Right ventricle myocardium inferior (tissue), 1 donor: ENCODE measurements around the gene SLC9C1. TPM values are rescaled to one million over a fixed set of nuclear protein-coding genes. Genes with fewer than 3 reads are reported as not detected.
"Not testable (repeated sequence)": the region's sequence is repeated elsewhere in the genome, so short reads cannot be mapped to it uniquely, and the experiment has no call there.

Experiments
- ATAC-seq: fragments of 200-7000 bp; cut with Tn5 transposase; one replicate; pipeline ENCODE4 v1.9.1; 2020; ENCODE audit warnings: mild to moderate bottlenecking, moderate library complexity
- DNase-seq: peaks from one replicate; pipeline ENCODE4 v3.0.0; 2021; ENCODE audit errors: missing footprints
- intact Hi-C: fragments of 100-400 bp; cut with DNase I; formaldehyde crosslinking; loops from one replicate; pipeline ENCODE4 v1.11.0; 2022
- total RNA-seq: library from RNA; stranded (reverse); fragmentation: NEBNext Ultra II Directional; extraction: Animal tissue kit (Norgen Biotek cat#: 25700); gene quantifications from one replicate; pipeline ENCODE4 v1.2.1, GENCODE V29; 2021
- donor health status: DM: no; HTN: yes; CAD: no; lungs with severe emphysema.

The SLC9C1 gene
- total RNA-seq, 1 donor from 2014 or later, result 0.95 TPM

DNA sequence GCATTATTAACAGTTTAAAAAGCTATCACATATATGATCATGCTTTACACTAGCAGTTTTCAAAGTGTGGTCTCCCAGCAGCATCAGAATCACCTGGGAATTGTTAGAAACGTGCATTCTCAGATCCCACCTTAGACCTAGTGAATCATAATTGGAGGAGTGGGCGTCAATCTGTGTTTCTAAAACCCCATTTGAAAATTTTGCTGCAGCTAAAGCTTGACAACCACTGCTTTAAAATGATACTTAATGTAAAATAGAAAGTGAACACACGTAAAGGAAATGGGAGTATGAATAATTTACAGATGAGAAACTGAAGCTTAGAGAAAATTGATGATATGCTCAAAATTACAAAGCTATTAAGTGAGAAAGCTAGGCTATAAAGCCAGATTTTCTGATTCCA lies 62.3 kb downstream of the SLC9C1 start:
- DNase-seq (no peak), ATAC-seq (no peak)
- intact Hi-C loops, result no loop called here

DNA sequence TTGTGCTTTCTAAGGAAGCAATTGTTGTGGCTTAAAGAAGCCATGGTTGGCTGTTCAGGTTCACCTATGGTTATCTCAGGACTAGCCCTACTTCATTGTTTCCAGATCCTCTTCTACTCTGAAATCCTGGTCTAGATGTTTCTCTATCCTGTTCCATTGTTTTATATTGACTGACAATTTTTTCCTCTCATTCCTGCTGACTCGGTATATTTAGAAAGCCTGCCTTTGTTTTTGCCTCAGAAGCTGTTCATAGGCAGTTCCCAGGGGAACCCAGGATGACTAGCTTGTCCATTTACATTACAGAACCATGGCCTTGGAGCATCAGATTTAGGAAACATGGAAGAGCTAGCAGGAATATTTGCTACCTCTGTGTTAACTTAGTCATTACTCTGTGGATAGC lies 64.0 kb downstream of the SLC9C1 start:
- intact Hi-C loops, result no loop called here
- ATAC-seq (no peak), DNase-seq (no peak)

DNA sequence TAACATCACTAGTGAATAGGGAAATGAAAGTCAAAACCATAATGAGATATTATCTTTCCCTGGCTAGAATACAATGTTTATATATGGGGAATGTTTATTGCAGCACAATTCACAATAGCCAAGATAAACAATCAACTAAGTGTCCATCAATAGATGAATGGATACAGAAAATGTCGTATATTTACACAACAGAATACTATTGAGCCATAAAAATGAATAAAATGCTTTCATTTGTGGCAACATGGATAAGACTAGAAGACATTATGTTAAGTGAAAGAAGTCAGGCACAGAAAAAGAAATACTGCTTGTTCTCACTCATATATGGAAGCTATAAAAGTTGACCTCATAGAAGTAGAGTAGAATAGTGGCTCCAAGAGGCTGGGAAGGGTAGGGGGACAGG lies 65.2 kb downstream of the SLC9C1 start:
- ATAC-seq, result no peak
- intact Hi-C loops, result no loop called here

DNA sequence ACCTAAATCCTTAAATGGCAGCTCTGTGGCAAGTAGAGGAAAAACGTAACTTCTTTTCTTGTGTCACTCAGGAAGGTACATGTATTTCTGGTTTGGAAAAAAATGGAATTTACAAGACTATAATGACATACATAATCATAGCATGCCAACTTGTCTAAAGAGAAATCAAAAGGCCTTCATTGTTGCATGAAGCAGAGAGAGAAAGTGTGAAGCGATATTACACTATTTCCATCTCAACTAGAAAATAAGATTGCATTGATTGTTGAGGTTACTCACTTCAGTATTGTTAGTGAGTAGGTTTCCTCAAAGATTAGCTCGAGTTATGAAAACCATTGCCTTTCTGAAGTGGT lies 93.7 kb downstream of the SLC9C1 start:
- intact Hi-C loops, result no loop called here
- DNase-seq, result no peak
- no peak for ATAC-seq

More for the DNA sequence above, 65.2 kb downstream of the SLC9C1 start:
- no peak for DNase-seq

DNA sequence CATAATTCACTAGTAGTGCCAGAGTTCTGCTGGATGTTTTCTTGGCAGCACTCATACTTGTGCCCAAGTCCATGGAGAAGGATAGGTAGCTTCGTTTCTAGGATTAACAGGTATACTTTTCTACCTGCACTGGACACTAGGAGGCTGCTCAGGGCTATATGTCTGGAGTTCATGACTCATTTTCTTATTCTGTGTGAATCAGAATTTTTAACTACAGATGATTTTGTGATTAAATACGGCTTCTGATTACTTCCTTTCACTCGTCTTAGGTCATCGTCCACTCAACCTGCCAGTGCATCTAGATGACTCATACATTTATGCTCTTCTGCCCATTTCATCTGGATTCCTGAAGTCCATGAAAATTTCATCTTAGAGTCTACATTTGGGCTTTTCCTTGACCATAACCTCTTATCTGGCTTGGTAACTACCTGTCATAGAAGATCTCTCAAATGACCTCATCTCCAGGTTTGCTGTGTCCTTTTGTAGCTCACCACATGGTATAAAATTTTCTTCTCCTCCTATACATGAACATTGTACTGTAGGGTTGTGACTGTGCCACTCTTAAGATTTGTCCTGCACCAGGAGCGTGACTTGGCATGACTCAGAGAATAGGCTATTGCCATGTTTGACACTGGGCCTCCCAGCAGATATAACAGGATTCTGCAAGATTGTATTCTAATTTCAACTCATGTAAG lies 94.2 kb downstream of the SLC9C1 start:
- intact Hi-C loops, result no loop called here
- DNase-seq, result no peak
- ATAC-seq, result no peak

DNA sequence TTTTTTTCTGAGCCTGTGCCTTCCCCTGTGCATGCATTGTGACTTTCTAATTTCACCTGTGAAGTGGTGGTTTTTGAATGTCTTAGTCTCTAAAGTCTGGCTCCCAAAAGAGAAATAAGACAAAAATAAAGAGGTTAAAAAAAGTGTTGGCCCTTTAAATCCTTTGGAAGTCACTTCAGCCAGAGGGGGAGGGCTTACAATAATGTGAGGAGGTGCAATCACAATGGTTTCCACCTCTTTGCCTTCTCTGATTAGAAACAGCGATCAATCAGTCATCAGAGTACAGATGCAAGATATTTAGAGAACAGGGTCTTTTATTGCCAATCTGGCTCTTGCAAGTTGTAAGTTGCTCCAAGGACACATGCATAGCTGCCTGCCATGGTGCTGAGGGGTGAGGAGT lies 96.9 kb downstream of the SLC9C1 start:
- intact Hi-C loops, result no loop called here
- ATAC-seq (no peak), DNase-seq (no peak)

DNA sequence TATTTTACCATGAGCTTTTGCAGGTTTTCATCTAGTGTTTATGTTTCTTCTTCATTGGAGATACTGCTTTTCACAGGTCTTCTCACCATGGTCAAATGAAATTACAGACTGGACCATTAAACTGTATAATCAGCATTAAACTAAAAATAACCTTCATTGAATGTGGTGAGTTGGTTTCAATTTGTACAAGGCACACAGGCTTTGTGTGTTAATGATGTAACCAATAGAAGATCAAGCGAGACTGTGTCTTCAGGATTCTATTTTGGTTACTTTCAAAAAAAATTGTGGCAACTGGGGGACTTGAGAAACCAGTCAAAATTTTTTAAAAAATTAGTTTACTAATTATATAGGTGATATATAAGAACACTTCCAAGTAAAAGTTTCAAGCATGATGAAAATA lies 106.7 kb downstream of the SLC9C1 start:
- DNase-seq (no peak), ATAC-seq (no peak)
- intact Hi-C loops, result no loop called here

DNA sequence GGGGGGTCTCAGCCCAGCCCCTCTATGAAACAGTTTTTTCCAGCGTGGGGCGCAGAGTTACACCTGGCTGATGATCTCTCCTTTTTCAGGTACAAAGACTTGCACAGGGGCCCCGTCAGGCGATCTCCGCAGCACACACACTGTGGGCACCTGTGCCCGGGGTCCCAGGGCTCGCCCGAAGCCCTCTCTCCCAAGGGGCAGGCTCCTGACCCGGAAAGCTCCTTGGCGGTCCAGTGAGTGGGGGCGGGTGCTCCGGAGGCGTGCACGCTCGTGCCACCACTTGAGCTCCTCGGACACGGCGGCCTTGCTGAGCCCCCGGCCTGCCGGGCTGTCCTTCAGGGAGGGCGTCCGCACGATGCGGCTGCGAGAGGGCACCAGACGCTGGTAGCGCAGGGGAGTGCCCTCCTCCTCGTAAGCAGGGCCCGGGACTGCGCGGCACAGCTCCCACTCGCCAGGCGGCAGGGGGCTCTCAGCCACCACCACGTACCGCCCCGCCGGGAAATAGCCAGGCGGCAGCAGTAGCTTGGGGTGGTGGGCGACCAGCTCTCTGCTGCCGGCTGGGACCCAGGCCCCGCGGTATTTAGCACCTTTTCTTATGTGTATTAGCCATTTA lies 108.5 kb downstream of the SLC9C1 start:
- DNase-seq, intact Hi-C loops, ATAC-seq: not testable (repeated sequence)

DNA sequence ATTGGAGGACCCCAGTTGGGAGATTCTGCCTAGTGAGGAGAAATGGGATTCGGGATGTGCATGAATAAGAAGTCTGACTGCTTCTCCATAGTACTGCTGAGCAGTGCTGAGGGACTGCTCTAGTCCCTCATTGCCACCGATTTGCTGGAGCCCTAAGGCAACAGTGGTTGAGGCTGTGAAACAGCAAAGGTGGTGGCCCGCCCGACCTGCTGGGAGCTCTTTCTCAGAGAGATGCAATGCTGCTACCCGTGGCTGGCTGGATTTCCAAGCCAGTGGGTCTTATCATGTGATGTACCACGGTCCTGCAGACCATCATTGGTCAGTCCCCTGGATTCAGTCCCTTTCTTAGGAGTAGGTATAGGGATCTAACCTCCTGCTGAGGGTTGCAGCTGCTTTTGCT lies 118.4 kb downstream of the SLC9C1 start:
- ATAC-seq, result no peak
- intact Hi-C loops, result no loop called here
- no peak for DNase-seq

DNA sequence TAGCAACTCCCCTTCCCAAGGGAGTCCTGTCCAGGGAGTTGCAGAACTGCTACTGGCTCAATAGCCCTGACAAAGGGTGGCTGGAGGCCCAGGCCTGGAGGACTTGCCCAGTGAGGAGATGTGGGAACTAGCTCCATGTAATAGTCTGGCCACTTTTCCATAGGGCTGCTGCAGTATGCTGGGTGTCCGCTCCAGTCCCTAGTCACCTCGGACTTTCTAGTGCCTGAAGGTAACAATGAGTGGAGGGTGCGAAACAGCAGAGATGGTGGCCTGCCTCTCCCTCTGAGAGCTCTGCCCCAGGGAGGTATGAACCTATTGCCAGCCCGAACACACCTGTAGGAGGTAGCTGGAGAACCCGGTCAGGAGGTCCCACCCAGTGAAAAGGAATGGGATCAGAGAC lies 119.0 kb downstream of the SLC9C1 start:
- ATAC-seq (no peak), DNase-seq (no peak)
- intact Hi-C loops, result no loop called here

DNA sequence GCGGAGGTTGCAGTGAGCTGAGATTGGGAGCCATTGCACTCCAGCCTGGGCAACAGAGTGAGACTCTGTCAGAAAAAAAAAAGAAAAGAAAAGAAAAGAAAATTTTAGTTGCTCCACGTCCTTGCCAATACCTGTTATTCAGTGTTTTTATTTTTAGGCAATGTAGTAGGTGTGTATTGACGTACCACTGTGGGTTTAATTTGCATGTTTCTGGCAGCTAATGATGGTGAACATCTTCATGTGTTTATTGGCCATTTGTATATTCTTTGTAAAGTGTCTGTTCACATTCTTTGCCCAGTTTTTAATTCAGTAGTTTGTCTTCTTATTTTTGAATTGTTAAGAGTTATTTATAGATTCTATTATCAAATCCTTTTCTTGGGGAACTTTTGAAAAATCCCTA lies 122.9 kb downstream of the SLC9C1 start:
- intact Hi-C loops, result no loop called here
- no peak for DNase-seq
- no peak for ATAC-seq

DNA sequence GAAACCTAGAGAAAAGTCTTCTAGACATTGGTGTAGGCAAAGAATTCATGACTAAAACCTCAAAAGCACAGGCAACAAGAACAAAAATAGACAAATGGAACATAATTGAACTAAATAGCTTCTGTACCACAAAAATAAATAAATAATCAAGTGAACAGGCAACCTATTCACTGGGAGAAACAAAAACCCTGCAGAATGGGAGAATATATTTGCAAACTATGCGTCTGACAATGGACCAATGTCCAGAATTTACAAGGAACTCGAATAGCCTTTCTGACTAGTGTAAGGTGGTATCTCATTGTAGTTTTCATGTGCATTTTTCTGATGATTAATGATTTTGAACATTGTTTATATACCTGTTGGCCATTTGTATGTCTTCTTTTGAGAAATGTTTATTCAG lies 124.0 kb downstream of the SLC9C1 start:
- intact Hi-C loops, result no loop called here
- DNase-seq (no peak), ATAC-seq (no peak)

DNA sequence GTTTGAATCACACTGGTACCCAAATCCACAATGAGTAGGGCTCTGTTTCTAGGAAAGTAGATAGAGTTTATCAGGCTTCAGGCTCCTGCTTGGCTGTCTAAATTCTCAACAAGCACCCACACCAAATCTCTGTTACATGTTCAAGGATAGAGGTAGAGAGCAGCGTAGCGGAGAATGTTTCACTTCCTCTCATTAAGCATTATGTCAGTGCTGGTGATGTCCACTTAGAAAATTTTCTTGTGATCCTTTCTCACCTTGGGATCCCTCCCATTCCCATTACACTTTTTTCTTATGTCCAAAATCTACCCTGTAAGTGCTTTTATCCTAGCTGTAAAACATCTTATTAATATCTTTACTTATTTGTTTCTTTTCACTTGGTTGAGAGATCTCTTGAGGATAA lies 126.3 kb downstream of the SLC9C1 start:
- DNase-seq (no peak), ATAC-seq (no peak)
- intact Hi-C loops, result no loop called here

DNA sequence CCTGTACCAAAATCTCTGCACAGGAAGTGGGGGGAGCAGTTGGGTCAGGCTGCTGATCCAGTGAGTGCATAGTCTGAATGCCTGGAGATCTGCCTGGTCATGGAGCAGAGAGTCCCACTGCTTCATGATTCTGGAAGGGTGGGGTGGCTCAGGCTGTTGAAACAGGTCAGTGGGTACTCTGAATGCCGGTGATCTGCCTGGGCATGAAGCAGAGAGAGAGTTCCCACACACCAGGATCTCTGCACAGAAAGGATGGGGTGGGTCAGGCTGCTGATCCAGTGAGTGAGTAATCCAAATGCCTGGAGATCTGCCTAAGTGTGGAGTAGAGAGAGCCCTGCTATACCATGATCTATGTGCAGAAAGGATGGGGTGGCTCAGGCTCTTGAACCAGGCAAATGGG lies 144.9 kb downstream of the SLC9C1 start:
- DNase-seq, result no peak
- intact Hi-C loops, result no loop called here

DNA sequence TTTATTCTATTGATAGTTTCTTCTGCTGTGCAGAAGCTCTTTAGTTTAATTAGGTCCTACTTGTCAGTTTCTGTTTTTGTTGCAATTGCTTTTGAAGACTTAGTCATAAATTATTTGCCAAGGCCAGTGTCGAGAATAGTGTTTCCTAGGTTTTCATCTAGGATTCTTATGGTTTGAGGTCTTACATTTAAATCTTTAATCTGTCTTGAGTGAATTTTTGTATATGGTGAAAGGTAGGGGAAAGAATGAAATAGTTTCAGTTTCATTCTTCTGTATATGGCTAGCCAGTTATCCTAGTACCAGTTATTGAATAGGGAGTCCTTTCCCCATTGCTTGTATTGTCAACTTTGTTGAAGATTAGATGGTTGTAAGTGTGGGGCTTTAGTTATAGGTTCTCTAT lies 150.3 kb downstream of the SLC9C1 start:
- no peak for ATAC-seq
- intact Hi-C loops, result no loop called here
- no peak for DNase-seq

More for the DNA sequence above, 144.9 kb downstream of the SLC9C1 start:
- no peak for ATAC-seq

DNA sequence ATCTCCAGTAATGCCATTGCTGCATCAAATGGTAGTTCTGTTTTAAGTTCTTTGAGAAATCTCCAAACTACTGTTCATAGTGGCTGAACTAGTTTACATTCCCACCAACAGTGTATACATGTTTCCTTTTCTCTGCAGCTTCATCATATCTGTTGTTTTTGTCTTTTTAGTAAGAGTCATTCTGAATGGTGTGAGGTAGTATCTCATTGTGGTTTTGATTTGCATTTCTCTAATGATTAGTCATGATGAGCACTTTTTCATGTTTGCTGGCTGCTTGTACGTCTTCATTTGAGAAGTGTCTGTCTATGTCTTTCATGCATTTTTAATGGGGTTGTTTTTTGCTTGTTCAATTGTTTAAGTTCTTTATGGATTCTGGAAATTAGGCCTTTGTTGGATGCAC lies 150.8 kb downstream of the SLC9C1 start:
- intact Hi-C loops, result no loop called here
- DNase-seq (no peak), ATAC-seq (no peak)

DNA sequence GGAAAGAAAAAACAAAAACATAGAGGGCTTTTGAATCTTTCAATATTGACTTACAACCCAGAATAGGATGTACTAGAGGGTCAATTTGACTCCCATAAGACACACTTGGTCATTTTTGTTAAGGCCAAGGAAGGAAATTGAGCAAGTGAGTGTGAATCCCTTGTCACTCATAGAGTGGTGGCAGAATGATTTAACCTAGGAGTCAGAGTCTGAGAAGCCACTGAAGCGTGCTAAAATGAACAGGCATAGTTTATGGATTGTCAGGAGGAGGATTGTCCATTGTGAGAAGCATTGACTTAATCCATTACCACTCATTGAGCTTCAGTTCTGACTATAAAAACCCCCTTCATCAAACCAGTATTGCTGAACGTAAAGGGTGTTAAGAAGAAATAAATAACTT lies 152.7 kb downstream of the SLC9C1 start:
- intact Hi-C loops, result no loop called here
- ATAC-seq (no peak), DNase-seq (no peak)

DNA sequence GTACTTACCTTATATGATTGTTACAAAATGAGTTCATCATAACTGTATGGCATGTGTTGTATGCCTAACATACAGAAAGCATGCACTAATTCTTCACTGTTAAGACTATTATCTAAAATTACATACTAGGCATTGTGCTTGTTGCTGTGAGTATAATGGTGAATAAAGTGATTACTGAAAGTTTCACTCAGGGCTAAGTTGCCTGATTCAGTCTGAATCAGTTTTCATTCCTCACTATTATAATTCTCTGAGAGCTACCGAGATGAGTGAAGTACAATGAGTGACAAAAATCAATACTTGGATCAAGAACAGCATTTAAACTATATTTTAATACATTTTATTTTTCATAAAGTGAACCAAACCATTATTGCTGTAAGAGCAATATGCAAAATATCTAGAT lies 153.4 kb downstream of the SLC9C1 start:
- no peak for DNase-seq
- intact Hi-C loops, result no loop called here
- ATAC-seq, result no peak

DNA sequence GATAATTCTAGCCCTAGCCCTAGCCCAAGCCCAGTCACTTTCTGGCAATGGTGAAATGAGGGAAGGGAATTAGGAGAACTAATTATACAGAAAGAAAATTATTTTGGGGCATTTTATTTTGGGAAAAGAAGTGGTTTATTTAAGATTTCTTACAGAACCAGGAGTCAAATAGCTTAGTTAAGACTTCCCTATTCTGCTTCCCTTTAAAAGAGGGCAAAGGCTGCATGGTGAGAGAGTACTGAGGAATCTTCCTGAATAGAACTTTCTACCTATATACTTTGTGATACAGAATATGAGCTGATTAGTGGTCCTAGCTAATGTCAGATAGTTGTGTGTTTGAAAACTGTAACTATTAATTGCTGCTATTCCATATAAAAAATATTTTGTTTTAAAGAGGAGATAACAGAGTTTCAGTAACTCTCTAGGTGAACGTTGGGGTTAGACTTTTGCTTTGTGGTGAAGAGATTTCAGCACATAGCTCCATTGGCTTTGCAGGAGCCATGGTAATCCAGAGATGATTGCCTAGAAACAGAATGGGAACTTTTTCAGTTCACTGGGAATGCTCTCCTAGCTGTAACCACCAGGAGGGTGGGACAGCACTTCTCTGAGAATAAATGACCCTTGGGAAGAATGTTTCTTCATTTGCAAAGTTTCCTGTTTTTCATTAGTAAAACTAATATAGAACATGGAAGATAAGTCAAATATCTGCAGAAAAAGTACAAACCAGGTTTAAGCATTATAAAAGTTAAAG lies 155.6 kb downstream of the SLC9C1 start:
- intact Hi-C loops, result no loop called here

DNA sequence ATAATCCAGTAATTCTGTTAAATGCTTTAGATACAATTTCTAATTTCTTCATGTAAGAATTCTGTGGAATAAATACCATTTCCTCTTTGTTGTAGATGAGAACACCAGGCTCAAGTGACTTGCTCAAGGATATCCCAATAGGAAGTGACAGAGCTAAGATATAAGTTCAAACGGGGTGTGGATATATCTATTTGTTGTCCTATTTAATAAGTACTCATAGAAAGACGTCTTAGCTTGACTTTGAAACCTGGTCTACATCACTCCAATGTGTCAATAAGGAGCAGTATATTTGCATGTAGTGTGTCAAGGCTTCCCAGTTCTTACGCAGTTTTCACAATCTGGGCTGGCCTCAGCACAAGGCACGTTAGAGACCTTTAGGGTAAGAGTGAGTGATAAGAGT lies 156.2 kb downstream of the SLC9C1 start:
- intact Hi-C loops, result no loop called here
- no peak for DNase-seq
- ATAC-seq, result no peak

More for the DNA sequence above, 155.6 kb downstream of the SLC9C1 start:
- DNase-seq (no peak), ATAC-seq (no peak)
